ENCODE measurements around the gene DNAH3.
"Not testable (repeated sequence)": the region's sequence is repeated elsewhere in the genome, so short reads cannot be mapped to it uniquely, and the experiment has no call there.

DNAH3 gene

GRCh38 chr16:21175397-21175796, 24.8 kb upstream of the DNAH3 start:
- Mint-ChIP-seq H3K9me3 (peaks cover 9% of the 10 kb centered on the region), H3K27me3 (ENCODE audit: low read depth, poor library complexity) (no peaks in the 10 kb centered on the region), H3K4me3 (no peak overlapping the region), H3K36me3 (ENCODE audit: low read depth) (peaks cover 64% of the 10 kb centered on the region), H3K27ac (no peak overlapping the region), H3K4me1 (no peaks in the 10 kb centered on the region)
- no peak for DNase-seq
- no peak for TF ChIP-seq CTCF (IDR thresholded peaks at IDR 0.05)

- Mint-ChIP-seq H3K4me1 (no peaks in the 10 kb centered on the region), H3K36me3 (ENCODE audit: low read depth) (peaks cover 44% of the 10 kb centered on the region), H3K4me3 (no peak overlapping the region), H3K9me3 (no peaks in the 10 kb centered on the region), H3K27me3 (ENCODE audit: low read depth, poor library complexity) (no peaks in the 10 kb centered on the region), H3K27ac (peak overlapping the region; percentile 59)
- no peak for DNase-seq
- TF ChIP-seq CTCF (IDR thresholded peaks at IDR 0.05) = no peak
These were observed 22.0 kb upstream of the DNAH3 start for GRCh38 chr16:21172650-21173049.

- H3K4me3 Mint-ChIP-seq; H3K27ac Mint-ChIP-seq; H3K9me3 Mint-ChIP-seq; H3K27me3 Mint-ChIP-seq (ENCODE audit: low read depth, poor library complexity); DNase-seq; H3K4me1 Mint-ChIP-seq: not testable (repeated sequence)
- H3K36me3 Mint-ChIP-seq (ENCODE audit: low read depth) = peaks cover 28% of the 10 kb centered on the region
These were observed 19.5 kb upstream of the DNAH3 start for GRCh38 chr16:21170116-21170515.

GRCh38 chr16:21169249-21169981, 18.8 kb upstream of the DNAH3 start:
- Mint-ChIP-seq H3K36me3 (ENCODE audit: low read depth) (peaks cover 35% of the 10 kb centered on the region), H3K9me3 (no peaks in the 10 kb centered on the region), H3K4me3 (no peak overlapping the region), H3K4me1 (peaks cover 5% of the 10 kb centered on the region), H3K27me3 (ENCODE audit: low read depth, poor library complexity) (no peaks in the 10 kb centered on the region), H3K27ac (no peak overlapping the region)
- no peak for DNase-seq
- no peak for TF ChIP-seq CTCF (IDR thresholded peaks at IDR 0.05)

- H3K4me1 Mint-ChIP-seq = peaks cover 6% of the 10 kb centered on the region
- no peak for TF ChIP-seq CTCF (IDR thresholded peaks at IDR 0.05)
- no peak overlapping the region for H3K27ac Mint-ChIP-seq
- H3K9me3 Mint-ChIP-seq = no peaks in the 10 kb centered on the region
- H3K4me3 Mint-ChIP-seq = no peak overlapping the region
- no peak for DNase-seq
- peaks cover 41% of the 10 kb centered on the region for H3K36me3 Mint-ChIP-seq (ENCODE audit: low read depth)
- no peaks in the 10 kb centered on the region for H3K27me3 Mint-ChIP-seq (ENCODE audit: low read depth, poor library complexity)
These were observed 17.4 kb upstream of the DNAH3 start for GRCh38 chr16:21167929-21168602.

- no peak for TF ChIP-seq CTCF (IDR thresholded peaks at IDR 0.05)
- no peaks in the 10 kb centered on the region for H3K27me3 Mint-ChIP-seq (ENCODE audit: low read depth, poor library complexity)
- H3K27ac Mint-ChIP-seq = no peak overlapping the region
- peaks cover 39% of the 10 kb centered on the region for H3K36me3 Mint-ChIP-seq (ENCODE audit: low read depth)
- no peak overlapping the region for H3K4me3 Mint-ChIP-seq
- DNase-seq = no peak
- peaks cover 9% of the 10 kb centered on the region for H3K4me1 Mint-ChIP-seq
- H3K9me3 Mint-ChIP-seq = no peaks in the 10 kb centered on the region
These were observed 16.7 kb upstream of the DNAH3 start for GRCh38 chr16:21167360-21167759.
